ENCODE data around the gene SLC4A1. TPM values are rescaled to one million over a fixed set of nuclear protein-coding genes. Genes with fewer than 3 reads are reported as not detected.
A peak's percentile ranks its signal among the peaks of the same experiment; 100 is the strongest.

Gene SLC4A1
- total and polyA plus RNA-seq, 7 donors, result 0.26 to 7.2 (median 1.2) TPM; not detected in 3

- H3K9me3 ChIP-seq, result no peaks in the 10 kb centered on the region
- ATAC-seq (no peak), DNase-seq (no peak)
- WGBS, 3 donors, result 83 to 91% (median 87%) methylated on average over 2 of the region's 2 CpGs
- TF ChIP-seq CTCF (IDR thresholded peaks at IDR 0.05), result no peak
- intact Hi-C loops (cut with DNase I), result no loop called here
- H3K4me1 ChIP-seq, result no peaks in the 10 kb centered on the region
- H3K27me3 ChIP-seq (ENCODE audit: insufficient read depth in 3 of 3, low read length in 2 of 3), result no peaks in the 10 kb centered on the region
- H3K36me3 ChIP-seq (ENCODE audit: insufficient read depth in 1 of 2, low read depth in 1 of 2), result no peaks in the 10 kb centered on the region
- H3K4me3 ChIP-seq, result no peak overlapping the region
- peak overlapping the region; percentile 50 for H3K27ac ChIP-seq
Observed at GRCh38 chr17:44279346-44279665, 11.4 kb upstream of the SLC4A1 start.

GRCh38 chr17:44277976-44278375 lies 10.0 kb upstream of the SLC4A1 start:
- H3K4me1 ChIP-seq, result no peaks in the 10 kb centered on the region
- 72 to 81% (median 78%) methylated on average over 4 of the region's 4 CpGs for WGBS, 3 donors
- no peak overlapping the region for H3K4me3 ChIP-seq
- H3K36me3 ChIP-seq (ENCODE audit: insufficient read depth in 1 of 2, low read depth in 1 of 2), result no peaks in the 10 kb centered on the region
- DNase-seq (no peak), ATAC-seq (no peak)
- no peaks in the 10 kb centered on the region for H3K9me3 ChIP-seq
- no peak overlapping the region for H3K27ac ChIP-seq
- no peak for TF ChIP-seq CTCF (IDR thresholded peaks at IDR 0.05)
- no peaks in the 10 kb centered on the region for H3K27me3 ChIP-seq (ENCODE audit: insufficient read depth in 3 of 3, low read length in 2 of 3)
- intact Hi-C loops (cut with DNase I), result no loop called here

- DNase-seq (no peak), ATAC-seq (no peak)
- H3K36me3 ChIP-seq (ENCODE audit: insufficient read depth in 1 of 2, low read depth in 1 of 2), result no peaks in the 10 kb centered on the region
- intact Hi-C loops (cut with DNase I), result no loop called here
- no peak for TF ChIP-seq CTCF (IDR thresholded peaks at IDR 0.05)
- no peak overlapping the region for H3K4me3 ChIP-seq
- no peaks in the 10 kb centered on the region for H3K9me3 ChIP-seq
- H3K4me1 ChIP-seq, result no peaks in the 10 kb centered on the region
- 89 to 91% (median 91%) methylated on average over 5 of the region's 5 CpGs for WGBS, 3 donors
- no peaks in the 10 kb centered on the region for H3K27me3 ChIP-seq (ENCODE audit: insufficient read depth in 3 of 3, low read length in 2 of 3)
- no peak overlapping the region for H3K27ac ChIP-seq
Observed at GRCh38 chr17:44273607-44274006, 5.7 kb upstream of the SLC4A1 start.

GRCh38 chr17:44272954-44273353 lies 5.0 kb upstream of the SLC4A1 start:
- DNase-seq (no peak), ATAC-seq (no peak)
- Histone ChIP-seq H3K36me3 (ENCODE audit: insufficient read depth in 1 of 2, low read depth in 1 of 2) (no peaks in the 10 kb centered on the region), H3K9me3 (no peaks in the 10 kb centered on the region), H3K4me1 (no peaks in the 10 kb centered on the region), H3K27ac (no peak overlapping the region), H3K4me3 (no peak overlapping the region), H3K27me3 (ENCODE audit: insufficient read depth in 3 of 3, low read length in 2 of 3) (no peaks in the 10 kb centered on the region)
- intact Hi-C loops (cut with DNase I), result no loop called here
- TF ChIP-seq CTCF (IDR thresholded peaks at IDR 0.05), result no peak
- WGBS, 3 donors, result 68 to 73% (median 70%) methylated on average over 5 to 6 of the region's 6 CpGs

- Histone ChIP-seq H3K4me1 (no peaks in the 10 kb centered on the region), H3K27me3 (ENCODE audit: insufficient read depth in 3 of 3, low read length in 2 of 3) (no peaks in the 10 kb centered on the region), H3K9me3 (no peaks in the 10 kb centered on the region), H3K36me3 (ENCODE audit: insufficient read depth in 1 of 2, low read depth in 1 of 2) (no peaks in the 10 kb centered on the region), H3K4me3 (no peak overlapping the region), H3K27ac (no peak overlapping the region)
- no peak for TF ChIP-seq CTCF (IDR thresholded peaks at IDR 0.05)
- no peak for DNase-seq
- 46 to 57% (median 53%) methylated on average over 13 of the region's 13 CpGs for WGBS, 3 donors
- intact Hi-C loops (cut with DNase I), result no loop called here
- ATAC-seq, result no peak
Observed at GRCh38 chr17:44272321-44272951, 4.5 kb upstream of the SLC4A1 start.

Measured in psoas muscle (tissue), 8 donors.